ENCODE results near the gene HOXD8.

Gene HOXD8

GRCh38 chr2:176130957-176131847 lies 1.7 kb downstream of the HOXD8 start:
- DNase-seq = no peak

DNA sequence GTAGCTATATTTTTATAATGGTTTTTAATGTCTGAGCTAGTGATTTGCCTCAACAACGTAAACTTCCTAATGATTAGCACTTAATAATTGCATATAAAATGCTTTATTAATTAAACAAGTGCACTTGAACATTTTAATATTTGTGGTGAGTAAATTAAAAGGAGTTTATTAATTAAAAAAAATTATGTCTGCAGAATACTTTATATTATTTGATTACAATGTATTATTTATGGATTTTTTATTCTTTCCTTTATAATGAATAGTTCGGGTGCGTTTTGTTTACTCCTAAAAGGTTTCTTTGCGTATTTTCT lies 2.3 kb downstream of the HOXD8 start:
- no peak for DNase-seq

- peak; percentile 72 for DNase-seq
Observed at GRCh38 chr2:176132205-176133171, 3.0 kb downstream of the HOXD8 start.

DNA sequence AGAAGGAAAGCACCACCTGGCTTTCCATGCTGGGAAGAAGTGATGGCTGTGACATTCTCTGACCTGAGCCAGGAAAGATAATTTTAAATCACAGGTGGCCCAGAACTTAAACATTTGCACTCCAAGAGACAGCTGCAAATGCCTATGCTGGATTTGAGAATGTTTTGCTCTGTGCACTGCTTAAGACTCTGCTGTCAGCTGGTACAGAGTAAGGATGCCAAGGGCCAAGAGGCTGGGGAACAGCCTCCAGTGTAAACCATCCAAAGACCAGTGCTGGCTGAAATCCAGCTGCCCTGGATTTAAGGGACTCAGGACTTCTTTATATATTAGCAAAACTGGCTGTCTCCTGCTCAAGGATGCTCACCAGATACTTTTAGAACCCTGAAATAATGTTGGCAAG lies 3.9 kb downstream of the HOXD8 start:
- peak; percentile 57 for DNase-seq

DNA sequence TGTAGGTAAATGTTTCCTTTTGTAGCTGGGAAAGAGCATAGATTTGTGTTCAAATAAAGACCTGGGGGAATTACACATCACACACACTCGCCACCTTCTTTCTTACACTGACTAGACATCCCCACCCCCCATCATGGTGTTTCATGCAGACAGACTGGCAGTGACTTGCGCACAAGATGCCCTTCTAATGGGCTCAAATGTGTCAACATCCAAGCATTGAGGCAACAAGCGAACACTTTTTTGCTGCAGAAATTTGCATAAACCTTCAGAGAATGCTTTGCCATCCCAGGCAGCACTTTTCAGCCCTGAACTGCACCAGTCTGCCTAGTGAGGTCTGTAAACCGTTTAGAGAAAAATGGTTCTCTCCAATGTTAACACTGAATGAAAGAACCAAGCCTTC lies 4.5 kb downstream of the HOXD8 start:
- no peak for DNase-seq

- no peak for DNase-seq
Observed at GRCh38 chr2:176135035-176135440, 5.5 kb downstream of the HOXD8 start.

GRCh38 chr2:176136374-176137251 lies 7.1 kb downstream of the HOXD8 start:
- peak; percentile 79 for DNase-seq

DNA sequence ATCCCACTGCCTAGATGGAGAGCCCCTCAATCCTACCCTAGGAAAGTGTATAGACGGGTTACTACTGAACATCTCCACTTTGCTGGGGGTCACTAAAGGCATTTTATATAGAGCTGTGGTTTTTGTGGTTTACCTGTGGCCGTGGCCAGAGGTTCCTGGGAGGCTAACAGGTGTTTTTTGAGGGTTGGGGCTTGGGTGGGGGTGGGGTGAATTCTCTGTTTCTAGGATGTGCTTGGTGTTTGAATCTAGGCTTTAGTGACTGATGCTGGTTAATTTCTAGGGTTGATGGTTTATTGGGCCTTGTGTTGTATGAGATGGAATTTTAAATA lies 7.7 kb downstream of the HOXD8 start:
- no peak for DNase-seq

DNA sequence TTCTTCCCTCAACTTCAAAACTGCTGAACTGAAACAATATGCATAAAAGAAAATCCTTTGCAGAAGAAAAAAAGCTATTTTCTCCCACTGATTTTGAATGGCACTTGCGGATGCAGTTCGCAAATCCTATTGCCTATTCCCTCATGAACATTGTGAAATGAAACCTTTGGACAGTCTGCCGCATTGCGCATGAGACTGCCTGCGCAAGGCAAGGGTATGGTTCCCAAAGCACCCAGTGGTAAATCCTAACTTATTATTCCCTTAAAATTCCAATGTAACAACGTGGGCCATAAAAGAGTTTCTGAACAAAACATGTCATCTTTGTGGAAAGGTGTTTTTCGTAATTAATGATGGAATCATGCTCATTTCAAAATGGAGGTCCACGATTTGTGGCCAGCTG lies 8.4 kb downstream of the HOXD8 start:
- DNase-seq = no peak

DNA sequence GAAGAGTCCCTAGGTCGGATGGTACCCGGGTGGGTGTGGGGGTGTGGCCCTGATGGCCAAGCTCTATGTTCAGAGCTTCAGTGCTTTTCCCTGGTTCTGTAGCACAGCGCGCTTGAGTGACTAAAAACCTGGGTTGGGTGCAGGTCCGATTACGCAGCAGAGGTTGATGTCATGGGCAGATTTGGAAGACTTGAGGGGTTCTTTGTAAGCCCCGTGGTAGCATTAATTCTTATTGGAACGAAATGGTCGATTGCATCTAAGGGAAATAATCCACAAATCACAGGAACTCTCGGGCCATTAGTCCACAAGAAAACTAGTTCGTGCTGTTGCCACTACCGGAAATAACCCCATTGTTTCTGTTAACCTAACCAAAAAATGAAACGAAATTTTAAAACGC lies 9.0 kb downstream of the HOXD8 start:
- DNase-seq = no peak

DNA sequence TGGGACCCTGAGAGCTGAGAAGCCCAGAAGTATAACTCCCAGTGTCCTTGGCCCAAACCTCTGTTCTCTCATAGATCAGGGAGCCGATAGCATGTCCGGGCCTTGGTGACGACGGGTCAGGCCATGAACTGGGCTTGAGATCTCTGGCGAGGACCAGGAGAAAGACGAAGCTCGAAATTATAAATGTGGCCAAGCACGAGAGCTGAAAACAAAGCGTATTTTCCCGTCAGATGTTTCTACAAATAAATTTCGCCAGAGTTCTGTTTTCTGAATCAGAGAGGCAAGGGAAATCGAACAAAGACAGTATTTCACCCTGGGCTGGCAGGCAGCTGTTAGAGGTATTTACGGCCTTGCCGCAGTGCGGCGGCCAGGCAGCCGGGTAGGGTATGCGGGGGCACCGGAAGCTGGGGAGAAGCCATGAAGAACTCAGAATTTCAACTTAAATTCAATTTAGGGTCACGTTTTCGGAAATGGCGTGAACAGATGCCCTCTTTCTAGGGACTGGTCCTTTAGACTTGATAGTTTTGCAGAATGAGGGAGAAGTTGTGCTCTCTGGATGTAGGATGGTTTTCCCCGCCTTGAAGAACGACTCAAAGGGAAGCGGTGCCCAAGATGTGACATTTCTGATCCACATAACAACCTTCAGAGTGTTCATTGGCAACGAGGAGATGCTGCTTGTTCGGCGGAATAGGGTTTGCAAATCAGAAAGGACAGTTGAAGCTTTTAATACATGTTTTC lies 9.6 kb downstream of the HOXD8 start:
- no peak for DNase-seq

DNA sequence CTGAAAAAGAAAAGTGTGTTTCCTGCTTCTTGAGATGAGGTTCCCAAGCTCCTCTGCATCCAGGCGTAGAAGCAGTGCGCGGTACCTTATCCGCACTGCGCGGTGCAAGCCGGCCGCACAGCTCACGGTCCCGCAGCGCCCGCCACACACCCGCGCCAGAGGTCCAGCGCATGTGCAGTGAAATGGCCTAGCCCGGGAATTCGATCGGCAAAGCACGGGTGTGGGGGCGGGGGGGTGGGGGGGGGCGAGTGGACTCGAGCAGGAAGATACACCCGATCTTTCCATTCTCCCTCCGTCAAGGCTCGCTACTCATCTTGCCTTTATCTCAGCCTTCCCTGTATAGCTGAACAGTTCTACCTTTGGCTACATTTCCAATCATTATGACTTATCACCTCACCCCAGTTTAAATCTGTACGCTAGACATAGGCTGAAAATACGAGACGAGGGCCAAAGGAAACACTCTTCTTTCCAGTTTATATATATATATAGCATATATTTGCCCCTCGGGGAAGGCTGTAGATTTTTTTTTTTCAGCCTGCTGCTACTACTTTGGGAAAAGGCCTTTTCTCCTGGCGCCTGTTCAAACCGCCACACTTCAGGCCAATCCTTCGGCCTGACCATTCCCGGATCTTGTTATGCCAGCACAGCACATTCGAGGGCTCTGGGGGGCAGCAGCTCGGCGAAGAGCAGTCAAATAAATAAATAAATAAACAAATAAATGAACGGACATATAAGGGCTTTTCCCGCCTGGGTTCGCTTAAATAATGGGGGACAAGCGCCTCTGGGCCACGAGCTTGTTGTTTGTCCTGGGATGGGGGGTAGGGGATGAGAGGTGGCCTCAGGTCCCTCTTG lies 10.4 kb downstream of the HOXD8 start:
- no peak for DNase-seq

DNA sequence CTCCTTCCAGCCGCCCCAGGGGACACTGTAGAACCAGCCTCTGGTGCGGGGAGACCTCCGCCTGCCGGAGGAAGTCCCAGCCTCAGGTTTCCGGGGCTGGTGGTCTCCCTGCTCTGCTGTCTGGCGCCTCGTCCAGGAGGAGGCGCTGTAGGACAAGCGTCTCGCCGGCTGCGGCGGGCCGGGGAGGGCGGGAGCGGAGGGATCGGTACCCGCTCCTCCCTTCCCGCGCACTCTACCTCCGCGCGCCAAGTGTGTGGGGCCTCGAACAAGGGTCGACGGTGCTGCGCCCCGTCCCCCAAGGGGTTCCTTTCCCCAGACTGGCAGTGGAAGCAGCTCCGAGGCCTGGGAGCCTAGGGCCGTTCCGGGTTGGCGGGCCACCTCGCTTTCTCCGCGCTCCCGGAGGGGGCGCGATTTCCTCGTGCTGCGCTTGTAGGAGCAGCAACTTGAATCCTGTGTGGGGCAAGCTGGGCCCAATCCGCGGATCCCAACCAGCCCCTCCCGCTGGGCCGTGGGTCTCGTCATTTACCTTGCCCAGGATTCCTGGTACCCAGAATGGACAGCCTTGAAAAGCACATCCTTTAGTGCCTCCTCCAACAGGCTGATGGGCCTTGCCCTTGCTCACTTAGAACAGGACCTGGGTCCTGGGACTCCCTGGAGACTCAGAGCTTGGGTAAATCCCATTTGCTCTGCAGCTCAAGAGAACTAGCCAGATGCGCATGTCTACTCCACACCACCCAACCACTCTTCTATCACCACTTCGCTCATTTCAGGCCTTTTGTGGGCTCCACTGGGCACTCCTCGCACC lies 11.2 kb downstream of the HOXD8 start:
- DNase-seq = peak; percentile 94

- DNase-seq = no peak
Observed at GRCh38 chr2:176142281-176142680, 12.8 kb downstream of the HOXD8 start.

GRCh38 chr2:176145085-176145969 lies 15.8 kb downstream of the HOXD8 start:
- no peak for DNase-seq

- no peak for DNase-seq
Observed at GRCh38 chr2:176146101-176146500, 16.6 kb downstream of the HOXD8 start.

GRCh38 chr2:176146645-176147044 lies 17.1 kb downstream of the HOXD8 start:
- DNase-seq = no peak

- DNase-seq = no peak
Observed at GRCh38 chr2:176147210-176147799, 17.8 kb downstream of the HOXD8 start.
